ENCODE measurements around the gene SUGP1. TPM values are rescaled to one million over a fixed set of nuclear protein-coding genes. Genes with fewer than 3 reads are reported as not detected.
A peak's percentile ranks its signal among the peaks of the same experiment; 100 is the strongest.

SUGP1 gene
- total RNA-seq, 1 experiment from 2014 or later: 73.8 TPM

DNA sequence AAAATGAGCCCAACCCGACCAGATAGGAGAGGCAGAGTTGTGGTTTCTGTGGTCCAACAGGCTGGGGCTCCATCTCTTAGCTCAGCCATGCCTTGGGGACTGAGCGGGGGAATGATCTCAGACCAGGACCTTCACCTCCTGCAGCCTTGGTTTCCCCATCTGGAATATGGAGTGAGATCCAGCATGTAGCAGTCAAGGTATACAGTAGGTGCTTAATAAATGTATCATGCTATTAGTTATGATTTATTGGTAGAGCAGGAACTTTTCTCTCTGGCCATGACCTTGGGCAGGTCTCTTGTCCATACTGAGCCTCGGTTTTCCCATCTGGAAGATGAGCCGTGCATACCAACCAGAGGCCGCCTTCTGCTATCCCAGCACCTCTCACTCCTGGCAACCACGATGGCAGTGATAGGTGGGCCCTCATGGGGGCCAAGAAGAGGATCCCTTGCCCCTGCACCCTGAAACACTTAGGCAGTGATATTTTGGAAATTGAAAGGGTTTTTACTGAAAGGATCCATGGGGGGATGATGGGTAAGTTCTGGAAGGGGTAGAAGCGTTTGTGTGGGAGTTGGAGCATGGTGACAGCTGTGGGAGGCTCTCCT lies 56.3 kb downstream of the SUGP1 start:
- intact Hi-C loops (cut with micrococcal nuclease; ENCODE audit: unreplicated experiment): no loop called here
- H3K36me3 ChIP-seq (ENCODE audit: insufficient read depth, low read length, poor library complexity, severe bottlenecking): no peaks in the 10 kb centered on the region
- no peaks in the 10 kb centered on the region for H3K9me3 ChIP-seq (ENCODE audit: low read depth, low read length, poor library complexity, severe bottlenecking)
- H3K4me1 ChIP-seq (ENCODE audit: insufficient read depth, low read length, poor library complexity, severe bottlenecking): peaks cover 7% of the 10 kb centered on the region
- DNase-seq (ENCODE audit: low spot score): no peak
- H3K27ac ChIP-seq (ENCODE audit: low read depth, low read length, poor library complexity, severe bottlenecking): no peak overlapping the region
- peaks cover 34% of the 10 kb centered on the region for H3K27me3 ChIP-seq (replicated peaks; ENCODE audit: insufficient read depth, low read depth, low read length, poor library complexity)
- CTCF ChIA-PET: no interaction called here
- H3K4me3 ChIP-seq (ENCODE audit: low read depth, low read length, poor library complexity, severe bottlenecking): no peak overlapping the region
- POLR2A ChIA-PET (ENCODE audit: low non-redundant PET): no interaction called here
- BruUV-seq (replicated peaks): no TSS peak
- TF ChIP-seq, protein P1, sequence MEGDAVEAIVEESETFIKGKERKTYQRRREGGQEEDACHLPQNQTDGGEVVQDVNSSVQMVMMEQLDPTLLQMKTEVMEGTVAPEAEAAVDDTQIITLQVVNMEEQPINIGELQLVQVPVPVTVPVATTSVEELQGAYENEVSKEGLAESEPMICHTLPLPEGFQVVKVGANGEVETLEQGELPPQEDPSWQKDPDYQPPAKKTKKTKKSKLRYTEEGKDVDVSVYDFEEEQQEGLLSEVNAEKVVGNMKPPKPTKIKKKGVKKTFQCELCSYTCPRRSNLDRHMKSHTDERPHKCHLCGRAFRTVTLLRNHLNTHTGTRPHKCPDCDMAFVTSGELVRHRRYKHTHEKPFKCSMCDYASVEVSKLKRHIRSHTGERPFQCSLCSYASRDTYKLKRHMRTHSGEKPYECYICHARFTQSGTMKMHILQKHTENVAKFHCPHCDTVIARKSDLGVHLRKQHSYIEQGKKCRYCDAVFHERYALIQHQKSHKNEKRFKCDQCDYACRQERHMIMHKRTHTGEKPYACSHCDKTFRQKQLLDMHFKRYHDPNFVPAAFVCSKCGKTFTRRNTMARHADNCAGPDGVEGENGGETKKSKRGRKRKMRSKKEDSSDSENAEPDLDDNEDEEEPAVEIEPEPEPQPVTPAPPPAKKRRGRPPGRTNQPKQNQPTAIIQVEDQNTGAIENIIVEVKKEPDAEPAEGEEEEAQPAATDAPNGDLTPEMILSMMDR (conservative IDR thresholded peaks at IDR 0.05; ENCODE audit: low read depth, low read length): no peak
- no peak for TF ChIP-seq EZH2 (IDR thresholded peaks at IDR 0.05; ENCODE audit: borderline replicate concordance, low read depth, low read length, poor library complexity, severe bottlenecking)

DNA sequence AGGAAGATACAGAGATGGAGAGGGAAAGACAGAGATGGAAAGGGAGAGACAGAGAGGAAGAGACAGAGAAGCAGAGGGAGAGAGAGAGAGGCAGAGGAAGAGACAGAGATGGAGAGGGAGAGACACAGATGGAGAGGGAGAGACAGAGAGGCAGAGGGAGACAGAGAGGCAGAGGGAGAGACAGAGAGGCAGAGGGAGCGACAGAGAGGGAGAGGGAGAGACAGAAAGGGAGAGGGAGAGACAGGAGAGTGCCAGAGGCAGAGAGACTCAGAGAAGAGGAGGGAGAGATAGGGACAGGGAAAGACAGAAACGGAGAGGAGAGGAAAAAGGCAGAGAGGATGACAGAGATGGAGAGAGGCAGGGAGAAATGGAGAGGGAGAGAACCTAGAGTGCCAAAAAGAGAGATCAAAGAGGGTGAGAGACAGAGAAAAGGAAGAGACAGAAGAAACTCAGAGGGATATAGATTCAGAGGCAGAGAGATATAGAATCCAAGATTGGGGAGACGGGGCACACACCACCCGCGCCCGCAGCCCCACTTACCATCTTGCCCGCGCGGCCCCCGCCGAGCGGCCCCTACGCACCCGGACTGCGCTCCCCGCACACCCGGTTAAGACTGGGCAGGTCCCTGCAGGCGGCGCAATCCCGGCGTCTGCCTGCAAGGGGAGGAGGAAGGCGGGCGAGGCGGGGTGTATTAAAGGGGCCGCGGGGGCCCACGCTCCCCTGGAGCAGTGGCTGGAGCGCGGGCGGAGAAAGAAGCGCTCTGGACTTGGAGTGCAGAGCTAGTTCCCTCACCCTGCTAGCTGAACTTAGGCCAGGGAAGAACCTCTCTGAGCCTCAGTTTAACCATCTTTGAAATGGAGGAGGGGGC lies 57.9 kb downstream of the SUGP1 start:
- H3K4me1 ChIP-seq (ENCODE audit: insufficient read depth, low read length, poor library complexity, severe bottlenecking): peaks cover 7% of the 10 kb centered on the region
- H3K27me3 ChIP-seq (replicated peaks; ENCODE audit: insufficient read depth, low read depth, low read length, poor library complexity): peaks cover 34% of the 10 kb centered on the region
- no peak for DNase-seq (ENCODE audit: low spot score)
- H3K36me3 ChIP-seq (ENCODE audit: insufficient read depth, low read length, poor library complexity, severe bottlenecking): no peaks in the 10 kb centered on the region
- CTCF ChIA-PET: no interaction called here
- POLR2A ChIA-PET (ENCODE audit: low non-redundant PET): no interaction called here
- no peak overlapping the region for H3K27ac ChIP-seq (ENCODE audit: low read depth, low read length, poor library complexity, severe bottlenecking)
- intact Hi-C loops (cut with micrococcal nuclease; ENCODE audit: unreplicated experiment): no loop called here
- no peak overlapping the region for H3K4me3 ChIP-seq (ENCODE audit: low read depth, low read length, poor library complexity, severe bottlenecking)
- TF ChIP-seq, protein P1 (conservative IDR thresholded peaks at IDR 0.05; ENCODE audit: low read depth, low read length): no peak
- no peak for TF ChIP-seq EZH2 (IDR thresholded peaks at IDR 0.05; ENCODE audit: borderline replicate concordance, low read depth, low read length, poor library complexity, severe bottlenecking)
- H3K9me3 ChIP-seq (ENCODE audit: low read depth, low read length, poor library complexity, severe bottlenecking): no peaks in the 10 kb centered on the region
- BruUV-seq (replicated peaks): no TSS peak

DNA sequence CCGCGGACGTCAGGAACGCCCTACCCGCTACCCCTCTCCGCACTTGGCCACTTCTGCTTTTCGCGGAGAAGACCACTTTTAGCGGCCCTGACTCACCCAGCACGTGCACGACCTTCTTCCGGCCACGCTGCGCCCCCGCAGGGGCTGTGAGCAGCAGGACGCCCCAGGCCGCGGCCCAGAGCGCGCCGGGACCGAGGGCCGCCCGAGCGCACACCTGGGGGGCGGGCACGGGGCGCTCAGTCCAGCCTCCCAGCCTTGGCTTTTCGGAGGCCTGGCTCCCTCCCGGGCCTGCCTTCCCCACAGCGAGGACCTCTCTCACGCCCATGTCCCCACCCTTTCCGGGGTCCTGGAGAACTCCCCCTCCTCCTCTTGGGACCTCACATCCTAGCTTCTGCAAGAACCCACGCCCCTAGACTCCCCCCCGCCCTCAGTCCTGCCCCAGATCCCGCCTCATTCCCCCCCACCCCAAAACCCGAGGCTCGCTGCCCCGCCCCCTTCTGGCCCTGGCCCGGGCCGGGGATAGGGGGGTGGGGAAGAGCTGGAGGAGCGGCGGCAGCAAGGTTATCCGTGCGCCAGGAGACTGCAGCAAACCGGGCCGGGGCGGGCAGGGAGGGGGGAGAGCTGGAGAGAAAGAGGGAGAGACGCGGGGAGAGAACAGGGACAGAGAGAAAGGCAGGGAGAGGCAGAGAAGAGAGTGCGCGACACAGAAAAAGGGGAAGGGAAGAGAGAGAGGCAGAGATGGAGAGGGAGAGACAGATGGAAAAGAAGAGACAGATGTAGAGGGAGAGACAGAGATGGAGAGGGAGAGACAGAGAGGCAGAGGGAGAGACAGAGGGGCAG lies 58.7 kb downstream of the SUGP1 start:
- no peak for DNase-seq (ENCODE audit: low spot score)
- Histone ChIP-seq H3K9me3 (ENCODE audit: low read depth, low read length, poor library complexity, severe bottlenecking) (no peaks in the 10 kb centered on the region), H3K4me1 (ENCODE audit: insufficient read depth, low read length, poor library complexity, severe bottlenecking) (peaks cover 7% of the 10 kb centered on the region), H3K4me3 (ENCODE audit: low read depth, low read length, poor library complexity, severe bottlenecking) (peak overlapping the region; percentile 10), H3K27ac (ENCODE audit: low read depth, low read length, poor library complexity, severe bottlenecking) (no peak overlapping the region), H3K27me3 (replicated peaks; ENCODE audit: insufficient read depth, low read depth, low read length, poor library complexity) (peaks cover 34% of the 10 kb centered on the region), H3K36me3 (ENCODE audit: insufficient read depth, low read length, poor library complexity, severe bottlenecking) (no peaks in the 10 kb centered on the region)
- intact Hi-C loops (cut with micrococcal nuclease; ENCODE audit: unreplicated experiment): no loop called here
- ChIA-PET POLR2A (ENCODE audit: low non-redundant PET) (no interaction called here), CTCF (no interaction called here)
- TF ChIP-seq, protein P1 (conservative IDR thresholded peaks at IDR 0.05; ENCODE audit: low read depth, low read length): no peak
- TF ChIP-seq EZH2 (IDR thresholded peaks at IDR 0.05; ENCODE audit: borderline replicate concordance, low read depth, low read length, poor library complexity, severe bottlenecking): peak; percentile 3
- no TSS peak for BruUV-seq (replicated peaks)
